HepG2 (cell line): ENCODE results near the gene NEDD4L. TPM values are rescaled to one million over a fixed set of nuclear protein-coding genes. Genes with fewer than 3 reads are reported as not detected.

Experiments used
- BCL3 ChIP-seq: sonication (generic); formaldehyde crosslinking; IDR thresholded peaks from 2 replicates; pipeline ENCODE4 v1.5.1; 2020; ENCODE audit warnings: mild to moderate bottlenecking, missing genetic modification reagents, moderate library complexity
- DNMT1 ChIP-seq: sonication (generic); formaldehyde crosslinking; IDR thresholded peaks from 2 replicates; pipeline ENCODE4 v1.5.1; 2020; ENCODE audit warnings: mild to moderate bottlenecking, missing genetic modification reagents
- DR1 ChIP-seq: sonication (generic); formaldehyde crosslinking; IDR thresholded peaks from 2 replicates; pipeline ENCODE4 v1.8.0; 2021; ENCODE audit warnings: mild to moderate bottlenecking, missing genetic modification reagents, inconsistent platforms
- FOSL1 ChIP-seq: sonication (generic); formaldehyde crosslinking; IDR thresholded peaks from 2 replicates; pipeline ENCODE4 v1.9.0; 2021; ENCODE audit warnings: missing genetic modification reagents, borderline replicate concordance
- FOSL2 ChIP-seq: sonication (generic); formaldehyde crosslinking; IDR thresholded peaks from 2 replicates; pipeline ENCODE4 v1.4.0; 2020; ENCODE audit warnings: missing genetic modification reagents
- FOXO1 ChIP-seq: sonication (generic); formaldehyde crosslinking; IDR thresholded peaks from 2 replicates; pipeline ENCODE4 v1.4.0; 2020; ENCODE audit warnings: missing genetic modification reagents
- JUN ChIP-seq: sonication (generic); formaldehyde crosslinking; IDR thresholded peaks from 2 replicates; pipeline ENCODE4 v1.4.0; 2020; ENCODE audit warnings: mild to moderate bottlenecking, missing genetic modification reagents
- MAZ ChIP-seq, 2 experiments: sonication (generic) in 1 of 2; formaldehyde crosslinking in 1 of 2; IDR thresholded peaks; 2 replicates each; pipeline versions ENCODE4 v1.5.0 to v1.6.1; 2012 to 2020; ENCODE audit warnings: low read depth in 2 of 2, mild to moderate bottlenecking in 2 of 2, borderline replicate concordance in 1 of 2, improper control_type of control experiment in 1 of 2, low read length in 1 of 2, missing genetic modification reagents in 1 of 2, moderate library complexity in 1 of 2
- PHB2 ChIP-seq: fragments of 450-650 bp; IDR thresholded peaks from 2 replicates; pipeline ENCODE4 v1.6.1; 2018; ENCODE audit not compliant: partially characterized antibody
- RBAK ChIP-seq: sonication (generic); formaldehyde crosslinking; IDR thresholded peaks from 2 replicates; pipeline ENCODE4 v1.5.1; 2020; ENCODE audit warnings: mild to moderate bottlenecking, missing genetic modification reagents
- SNAPC2 ChIP-seq: sonication (generic); formaldehyde crosslinking; IDR thresholded peaks from 2 replicates; pipeline ENCODE4 v1.8.1; 2022; ENCODE audit warnings: mild to moderate bottlenecking, missing genetic modification reagents
- SP4 ChIP-seq: sonication (generic); formaldehyde crosslinking; IDR thresholded peaks from 2 replicates; pipeline ENCODE4 v1.8.1; 2023; ENCODE audit warnings: mild to moderate bottlenecking, missing genetic modification reagents
- TFDP1 ChIP-seq: IDR thresholded peaks from 2 replicates; pipeline ENCODE4 v1.6.1; 2016; ENCODE audit warnings: missing compliant biosample characterization, missing genetic modification reagents, borderline replicate concordance
- ZFP36 ChIP-seq: fragments of 150-350 bp; IDR thresholded peaks from 2 replicates; pipeline ENCODE4 v1.6.1; 2018; ENCODE audit warnings: borderline replicate concordance, low read length, low read depth; ENCODE audit not compliant: partially characterized antibody
- ZNF3 ChIP-seq: IDR thresholded peaks from 2 replicates; pipeline ENCODE4 v1.7.0; 2017; ENCODE audit warnings: inconsistent platforms
- ZNF569 ChIP-seq: sonication (generic); formaldehyde crosslinking; IDR thresholded peaks from 2 replicates; pipeline ENCODE4 v1.5.0; 2020; ENCODE audit warnings: mild to moderate bottlenecking, missing genetic modification reagents, moderate library complexity, borderline replicate concordance
- ZNF570 ChIP-seq: sonication (generic); formaldehyde crosslinking; IDR thresholded peaks from 2 replicates; pipeline ENCODE4 v1.4.0; 2020; ENCODE audit warnings: mild to moderate bottlenecking, missing genetic modification reagents, borderline replicate concordance
- ZNF670 ChIP-seq: sonication (generic); formaldehyde crosslinking; IDR thresholded peaks from 2 replicates; pipeline ENCODE4 v1.8.0; 2022; ENCODE audit warnings: mild to moderate bottlenecking, missing genetic modification reagents, borderline replicate concordance
- ZNF777 ChIP-seq: sonication (generic); formaldehyde crosslinking; IDR thresholded peaks from 2 replicates; pipeline ENCODE4 v1.4.0; 2020; ENCODE audit warnings: missing genetic modification reagents
- polyA plus RNA-seq, 8 experiments: library from polyadenylated mRNA; depleted of rRNA in 3 of 8; stranded (reverse) in 7 of 8; unstranded in 1 of 8; fragments of >200 nt; fragmentation: Illumina TruSeq in 4 of 8; extraction: Trizol in 4 of 8; gene quantifications; 2 replicates each; pipeline versions ENCODE4 v1.2.1 to v1.2.3, GENCODE V29; 2011 to 2016; ENCODE audit warnings: low read depth in 4 of 8, missing spikeins in 1 of 8, mixed read lengths in 1 of 8; ENCODE audit not compliant: insufficient read depth in 1 of 8
- total RNA-seq, 5 experiments: library from RNA; depleted of rRNA; stranded (reverse); fragments of >200 nt; fragmentation: Illumina TruSeq; extraction: Trizol; gene quantifications; 2 replicates each; pipeline ENCODE4 v1.2.3, GENCODE V29; 2016; ENCODE audit warnings: low read depth in 1 of 5
- TF ChIP-seq, protein P1 (sequence below): sonication (generic); formaldehyde crosslinking; IDR thresholded peaks from 2 replicates; pipeline ENCODE4 v1.5.0; 2020; ENCODE audit warnings: missing genetic modification reagents
- TF ChIP-seq, protein P2 (sequence below): sonication (generic); formaldehyde crosslinking; IDR thresholded peaks from 2 replicates; pipeline ENCODE4 v1.5.1; 2020; ENCODE audit warnings: missing genetic modification reagents, mild to moderate bottlenecking, borderline replicate concordance

The NEDD4L gene
- total and polyA plus RNA-seq, 2 of the 13 experiments (the other 11 are each of a cell fraction or from before 2014, with no cell fraction given): 168 to 390 TPM

GRCh38 chr18:58416704-58417683, 373.0 kb downstream of the NEDD4L start (continued):
- TF ChIP-seq FOXO1 (CRISPR knock-in tag): no peak
- TF ChIP-seq TFDP1 (CRISPR knock-in tag): peak; percentile 13; the same call in 1 of the 2 replicates
- no peak for TF ChIP-seq PHB2
- TF ChIP-seq SNAPC2 (CRISPR knock-in tag): no peak
- no peak for TF ChIP-seq ZNF569 (CRISPR knock-in tag)
- TF ChIP-seq ZNF670: no peak
- TF ChIP-seq, protein P1, sequence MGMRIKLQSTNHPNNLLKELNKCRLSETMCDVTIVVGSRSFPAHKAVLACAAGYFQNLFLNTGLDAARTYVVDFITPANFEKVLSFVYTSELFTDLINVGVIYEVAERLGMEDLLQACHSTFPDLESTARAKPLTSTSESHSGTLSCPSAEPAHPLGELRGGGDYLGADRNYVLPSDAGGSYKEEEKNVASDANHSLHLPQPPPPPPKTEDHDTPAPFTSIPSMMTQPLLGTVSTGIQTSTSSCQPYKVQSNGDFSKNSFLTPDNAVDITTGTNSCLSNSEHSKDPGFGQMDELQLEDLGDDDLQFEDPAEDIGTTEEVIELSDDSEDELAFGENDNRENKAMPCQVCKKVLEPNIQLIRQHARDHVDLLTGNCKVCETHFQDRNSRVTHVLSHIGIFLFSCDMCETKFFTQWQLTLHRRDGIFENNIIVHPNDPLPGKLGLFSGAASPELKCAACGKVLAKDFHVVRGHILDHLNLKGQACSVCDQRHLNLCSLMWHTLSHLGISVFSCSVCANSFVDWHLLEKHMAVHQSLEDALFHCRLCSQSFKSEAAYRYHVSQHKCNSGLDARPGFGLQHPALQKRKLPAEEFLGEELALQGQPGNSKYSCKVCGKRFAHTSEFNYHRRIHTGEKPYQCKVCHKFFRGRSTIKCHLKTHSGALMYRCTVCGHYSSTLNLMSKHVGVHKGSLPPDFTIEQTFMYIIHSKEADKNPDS: no peak
- TF ChIP-seq ZFP36: no peak
- TF ChIP-seq RBAK (CRISPR knock-in tag): no peak
- no peak for TF ChIP-seq FOSL1
- no peak; the same call in 1 of the 2 replicates for TF ChIP-seq ZNF777 (CRISPR knock-in tag)
- no peak for TF ChIP-seq DNMT1 (CRISPR knock-in tag)
- peak; percentile 27 for TF ChIP-seq FOSL2 (CRISPR knock-in tag)
- TF ChIP-seq DR1 (CRISPR knock-in tag): no peak
- TF ChIP-seq ZNF3 (CRISPR knock-in tag): no peak
- TF ChIP-seq ZNF570 (CRISPR knock-in tag): no peak
- TF ChIP-seq SP4: no peak
- TF ChIP-seq JUN (CRISPR knock-in tag): no peak
- TF ChIP-seq MAZ (IDR thresholded peaks at IDR 0.05; ENCODE audit: borderline replicate concordance, low read depth, low read length): no peak
- TF ChIP-seq MAZ (CRISPR knock-in tag; IDR thresholded peaks at IDR 0.05; ENCODE audit: low read depth): 0 out of 2 replicates have a peak, but pooled peaks have one; percentile 43
- no peak for TF ChIP-seq BCL3 (CRISPR knock-in tag)
- TF ChIP-seq, protein P2, sequence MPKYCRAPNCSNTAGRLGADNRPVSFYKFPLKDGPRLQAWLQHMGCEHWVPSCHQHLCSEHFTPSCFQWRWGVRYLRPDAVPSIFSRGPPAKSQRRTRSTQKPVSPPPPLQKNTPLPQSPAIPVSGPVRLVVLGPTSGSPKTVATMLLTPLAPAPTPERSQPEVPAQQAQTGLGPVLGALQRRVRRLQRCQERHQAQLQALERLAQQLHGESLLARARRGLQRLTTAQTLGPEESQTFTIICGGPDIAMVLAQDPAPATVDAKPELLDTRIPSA: no peak; the same call in 1 of the 2 replicates
